ENCODE results near the gene DPP6. TPM values are rescaled to one million over a fixed set of nuclear protein-coding genes. Genes with fewer than 3 reads are reported as not detected.

Gene DPP6
- total RNA-seq, 1 experiment from 2014 or later: not detected

DNA sequence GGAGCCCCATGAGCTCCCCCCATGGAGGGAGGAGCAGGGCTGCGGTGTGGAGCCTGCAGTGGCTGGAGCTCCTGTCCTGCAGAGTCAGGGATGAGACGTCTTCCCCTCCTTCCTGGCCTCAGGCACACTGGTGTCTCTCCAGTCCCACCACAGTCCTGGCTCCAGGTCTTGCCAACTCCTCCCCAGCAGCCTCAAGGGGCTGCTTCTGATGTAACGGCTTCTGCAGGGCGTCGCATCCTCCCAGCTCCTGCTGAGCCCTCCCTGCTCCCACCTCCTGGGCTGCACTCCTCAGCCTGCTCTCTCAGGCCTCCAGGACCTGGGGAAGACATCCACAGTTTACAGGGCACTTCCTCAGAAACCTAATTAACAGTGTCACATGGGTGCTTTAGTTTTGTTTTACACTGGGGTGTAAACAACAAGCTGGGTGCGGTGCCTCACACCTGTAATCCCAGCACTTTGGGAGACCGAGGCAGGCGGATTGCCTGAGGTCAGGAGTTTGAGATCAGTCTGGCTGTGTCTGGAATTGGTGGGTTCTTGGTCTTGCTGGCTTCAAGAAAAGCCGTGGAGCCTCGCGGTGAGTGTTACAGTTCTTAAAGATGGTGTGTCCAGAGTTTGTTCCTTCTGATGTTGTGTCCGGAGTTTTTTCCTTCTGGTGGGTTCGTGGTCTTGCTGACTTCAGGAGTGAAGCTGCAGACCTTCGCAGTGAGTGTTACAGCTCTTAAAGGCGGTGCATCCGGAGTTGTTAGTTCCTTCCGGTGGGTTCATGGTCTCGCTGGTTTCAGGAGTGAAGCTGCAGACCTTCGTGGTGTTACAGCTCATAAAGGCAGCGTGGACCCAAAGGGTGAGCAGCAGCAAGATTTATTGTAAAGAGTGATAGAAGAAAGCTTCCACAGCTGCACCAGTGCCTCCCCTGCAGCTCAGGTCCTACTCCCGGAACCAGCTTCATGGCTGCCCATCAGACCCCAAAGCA, 855.7 kb downstream of the DPP6 start:
- no TSS peak for BruUV-seq (replicated peaks)
- no peak overlapping the region for H3K4me3 ChIP-seq
- intact Hi-C loops (cut with micrococcal nuclease; ENCODE audit: unreplicated experiment): no loop called here
- no peak overlapping the region for H2AFZ ChIP-seq
- H3F3A ChIP-seq (ENCODE audit: insufficient read depth, low read depth): no peaks in the 10 kb centered on the region
- H3K4me1 ChIP-seq (replicated peaks; ENCODE audit: insufficient read depth): no peaks in the 10 kb centered on the region
- no peak overlapping the region for H3K27ac ChIP-seq
- no peaks in the 10 kb centered on the region for H3K9me2 ChIP-seq (ENCODE audit: insufficient read depth)
- no peak overlapping the region for H3K4me2 ChIP-seq
- POLR2A ChIA-PET (ENCODE audit: unreplicated experiment): no interaction called here
- H3K27me3 ChIP-seq (ENCODE audit: insufficient read depth, low read depth): peaks cover 94% of the 10 kb centered on the region
- no peak for DNase-seq
- H3K79me2 ChIP-seq (ENCODE audit: low read depth): no peaks in the 10 kb centered on the region
- TF ChIP-seq EZH2 (IDR thresholded peaks at IDR 0.05; ENCODE audit: low read depth): no peak
- TF ChIP-seq, protein P1, sequence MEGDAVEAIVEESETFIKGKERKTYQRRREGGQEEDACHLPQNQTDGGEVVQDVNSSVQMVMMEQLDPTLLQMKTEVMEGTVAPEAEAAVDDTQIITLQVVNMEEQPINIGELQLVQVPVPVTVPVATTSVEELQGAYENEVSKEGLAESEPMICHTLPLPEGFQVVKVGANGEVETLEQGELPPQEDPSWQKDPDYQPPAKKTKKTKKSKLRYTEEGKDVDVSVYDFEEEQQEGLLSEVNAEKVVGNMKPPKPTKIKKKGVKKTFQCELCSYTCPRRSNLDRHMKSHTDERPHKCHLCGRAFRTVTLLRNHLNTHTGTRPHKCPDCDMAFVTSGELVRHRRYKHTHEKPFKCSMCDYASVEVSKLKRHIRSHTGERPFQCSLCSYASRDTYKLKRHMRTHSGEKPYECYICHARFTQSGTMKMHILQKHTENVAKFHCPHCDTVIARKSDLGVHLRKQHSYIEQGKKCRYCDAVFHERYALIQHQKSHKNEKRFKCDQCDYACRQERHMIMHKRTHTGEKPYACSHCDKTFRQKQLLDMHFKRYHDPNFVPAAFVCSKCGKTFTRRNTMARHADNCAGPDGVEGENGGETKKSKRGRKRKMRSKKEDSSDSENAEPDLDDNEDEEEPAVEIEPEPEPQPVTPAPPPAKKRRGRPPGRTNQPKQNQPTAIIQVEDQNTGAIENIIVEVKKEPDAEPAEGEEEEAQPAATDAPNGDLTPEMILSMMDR (conservative IDR thresholded peaks at IDR 0.05): no peak
- H3K36me3 ChIP-seq (ENCODE audit: low read depth): no peaks in the 10 kb centered on the region
- CTCF ChIA-PET: no interaction called here
- peaks cover 2% of the 10 kb centered on the region; the same call in 1 of the 2 replicates for H4K20me1 ChIP-seq (ENCODE audit: insufficient read depth)
- H3K9me3 ChIP-seq (ENCODE audit: insufficient read depth, low read depth): no peaks in the 10 kb centered on the region; the same call in 1 of the 2 replicates

DNA sequence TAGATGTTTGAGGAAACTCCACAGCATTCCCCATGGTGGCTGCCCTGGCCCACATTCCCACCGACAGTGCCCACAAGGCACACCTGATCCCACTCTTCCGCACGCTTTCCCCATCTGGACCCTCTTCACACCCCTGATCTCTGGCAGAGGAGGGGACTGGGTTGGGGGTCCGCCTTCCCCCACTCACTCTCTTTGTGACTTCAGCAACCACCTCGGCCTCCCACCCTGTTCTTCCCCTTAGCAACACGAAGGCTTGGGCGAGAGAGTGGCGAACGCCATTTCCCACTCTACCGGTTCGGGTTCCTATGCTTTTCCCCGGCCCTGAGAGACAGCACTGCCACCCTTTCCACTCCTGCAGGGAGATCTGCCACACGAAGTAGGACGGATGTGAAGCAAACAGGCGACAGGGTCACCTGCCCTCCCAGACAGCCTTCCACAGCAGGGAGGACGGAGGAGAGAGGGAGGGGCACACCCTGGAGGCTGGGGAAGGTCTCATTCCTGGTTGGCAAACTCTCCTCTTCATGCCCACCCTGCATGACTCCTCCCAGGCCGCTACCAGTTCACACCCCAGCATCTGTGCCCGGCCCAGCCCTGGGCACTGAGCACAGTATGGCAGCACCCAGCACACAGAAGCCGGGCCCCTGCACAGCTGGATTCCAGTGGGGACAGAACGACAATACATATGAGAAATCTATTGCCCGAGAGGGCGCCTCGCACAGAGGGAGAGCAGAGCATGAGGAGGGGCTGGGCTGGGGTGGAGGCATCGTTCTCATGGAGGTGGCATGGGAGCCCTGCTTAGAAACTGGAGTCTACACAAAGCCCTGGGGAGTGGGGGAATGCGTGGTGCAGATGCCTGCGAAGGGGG, 857.3 kb downstream of the DPP6 start:
- H3K9me3 ChIP-seq (ENCODE audit: insufficient read depth, low read depth): no peaks in the 10 kb centered on the region; the same call in 1 of the 2 replicates
- H4K20me1 ChIP-seq (ENCODE audit: insufficient read depth): peaks cover 2% of the 10 kb centered on the region; the same call in 1 of the 2 replicates
- no TSS peak for BruUV-seq (replicated peaks)

DNA sequence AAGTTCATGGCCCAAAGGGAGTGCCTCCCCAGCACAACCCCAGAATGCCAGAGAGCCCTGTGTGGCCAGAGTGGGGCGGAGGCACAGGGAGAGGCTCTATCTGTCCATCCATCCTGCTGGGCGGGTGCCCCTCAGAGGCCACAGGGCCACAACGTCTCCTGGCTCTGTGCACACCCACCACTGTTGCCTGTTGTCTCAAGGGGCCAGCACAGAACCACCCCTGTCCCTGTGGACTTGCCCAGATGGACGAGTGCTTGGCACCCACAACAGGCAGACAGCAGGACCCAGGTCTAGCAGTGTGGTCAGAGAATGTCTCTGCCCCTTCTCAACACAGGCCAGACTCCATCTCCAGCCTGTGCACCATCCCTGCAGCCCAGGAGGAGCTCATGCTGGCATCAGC, 857.9 kb downstream of the DPP6 start:
- DNase-seq: no peak
- Histone ChIP-seq H3K27ac (no peak overlapping the region), H3K27me3 (ENCODE audit: insufficient read depth, low read depth) (peaks cover 91% of the 10 kb centered on the region), H3K4me1 (replicated peaks; ENCODE audit: insufficient read depth) (no peaks in the 10 kb centered on the region), H4K20me1 (ENCODE audit: insufficient read depth) (peaks cover 2% of the 10 kb centered on the region; the same call in 1 of the 2 replicates), H3K9me2 (ENCODE audit: insufficient read depth) (no peaks in the 10 kb centered on the region), H2AFZ (no peak overlapping the region), H3K4me2 (no peak overlapping the region), H3F3A (ENCODE audit: insufficient read depth, low read depth) (no peaks in the 10 kb centered on the region), H3K36me3 (ENCODE audit: low read depth) (no peaks in the 10 kb centered on the region), H3K4me3 (no peak overlapping the region), H3K79me2 (ENCODE audit: low read depth) (no peaks in the 10 kb centered on the region), H3K9me3 (ENCODE audit: insufficient read depth, low read depth) (no peaks in the 10 kb centered on the region; the same call in 1 of the 2 replicates)
- intact Hi-C loops (cut with micrococcal nuclease; ENCODE audit: unreplicated experiment): no loop called here
- BruUV-seq (replicated peaks): no TSS peak
- ChIA-PET CTCF (no interaction called here), POLR2A (ENCODE audit: unreplicated experiment) (no interaction called here)
- TF ChIP-seq, protein P1 (conservative IDR thresholded peaks at IDR 0.05): no peak
- no peak for TF ChIP-seq EZH2 (IDR thresholded peaks at IDR 0.05; ENCODE audit: low read depth)

More for the DNA sequence above, 857.3 kb downstream of the DPP6 start:
- H3F3A ChIP-seq (ENCODE audit: insufficient read depth, low read depth): no peaks in the 10 kb centered on the region
- CTCF ChIA-PET: interaction anchor here (0.6 kb wide), 1 partner anchor 935 kb away, joined by 3 read pairs; no protein-coding TSS in a partner anchor
- no peaks in the 10 kb centered on the region for H3K79me2 ChIP-seq (ENCODE audit: low read depth)
- DNase-seq: no peak
- no peak overlapping the region for H3K4me3 ChIP-seq
- H2AFZ ChIP-seq: no peak overlapping the region
- no peak overlapping the region for H3K27ac ChIP-seq
- H3K9me2 ChIP-seq (ENCODE audit: insufficient read depth): no peaks in the 10 kb centered on the region
- H3K4me2 ChIP-seq: no peak overlapping the region
- H3K36me3 ChIP-seq (ENCODE audit: low read depth): no peaks in the 10 kb centered on the region
- peaks cover 91% of the 10 kb centered on the region for H3K27me3 ChIP-seq (ENCODE audit: insufficient read depth, low read depth)
- intact Hi-C loops (cut with micrococcal nuclease; ENCODE audit: unreplicated experiment): no loop called here
- no peaks in the 10 kb centered on the region for H3K4me1 ChIP-seq (replicated peaks; ENCODE audit: insufficient read depth)
- TF ChIP-seq EZH2 (IDR thresholded peaks at IDR 0.05; ENCODE audit: low read depth): no peak
- TF ChIP-seq, protein P1 (conservative IDR thresholded peaks at IDR 0.05): no peak
- POLR2A ChIA-PET (ENCODE audit: unreplicated experiment): no interaction called here
